ENCODE data around the gene AGPAT4. TPM values are rescaled to one million over a fixed set of nuclear protein-coding genes. Genes with fewer than 3 reads are reported as not detected.
"Not testable (repeated sequence)": the region's sequence is repeated elsewhere in the genome, so short reads cannot be mapped to it uniquely, and the experiment has no call there.

AGPAT4 gene
- total RNA-seq, 1 donor: 3.3 TPM

- H3K4me1 ChIP-seq (ENCODE audit: insufficient read depth, low read length): peaks cover 40% of the 10 kb centered on the region
- H3K9me3 ChIP-seq (ENCODE audit: low read depth, low read length): no peaks in the 10 kb centered on the region
- H3K4me3 ChIP-seq (ENCODE audit: low read length): no peak overlapping the region
- no peaks in the 10 kb centered on the region for H3K27me3 ChIP-seq (ENCODE audit: insufficient read depth, low read length)
Measured at GRCh38 chr6:161230339-161230738, 43.5 kb downstream of the AGPAT4 start.

GRCh38 chr6:161228921-161229591, 44.8 kb downstream of the AGPAT4 start:
- Histone ChIP-seq H3K4me1 (ENCODE audit: insufficient read depth, low read length) (peaks cover 40% of the 10 kb centered on the region), H3K9me3 (ENCODE audit: low read depth, low read length) (no peaks in the 10 kb centered on the region), H3K27me3 (ENCODE audit: insufficient read depth, low read length) (no peaks in the 10 kb centered on the region), H3K4me3 (ENCODE audit: low read length) (no peak overlapping the region)

- Histone ChIP-seq H3K4me3 (ENCODE audit: low read length) (no peak overlapping the region), H3K4me1 (ENCODE audit: insufficient read depth, low read length) (peaks cover 40% of the 10 kb centered on the region), H3K27me3 (ENCODE audit: insufficient read depth, low read length) (no peaks in the 10 kb centered on the region)
Measured at GRCh38 chr6:161228096-161228495, 45.8 kb downstream of the AGPAT4 start.

GRCh38 chr6:161227004-161227960, 46.6 kb downstream of the AGPAT4 start:
- Histone ChIP-seq H3K27me3 (ENCODE audit: insufficient read depth, low read length) (no peaks in the 10 kb centered on the region), H3K4me1 (ENCODE audit: insufficient read depth, low read length) (peaks cover 40% of the 10 kb centered on the region), H3K9me3 (ENCODE audit: low read depth, low read length) (no peaks in the 10 kb centered on the region), H3K4me3 (ENCODE audit: low read length) (no peak overlapping the region)

More at GRCh38 chr6:161228096-161228495, 45.8 kb downstream of the AGPAT4 start:
- H3K9me3 ChIP-seq (ENCODE audit: low read depth, low read length): no peaks in the 10 kb centered on the region

- peaks cover 40% of the 10 kb centered on the region for H3K4me1 ChIP-seq (ENCODE audit: insufficient read depth, low read length)
- H3K4me3 ChIP-seq (ENCODE audit: low read length): no peak overlapping the region
- no peaks in the 10 kb centered on the region for H3K9me3 ChIP-seq (ENCODE audit: low read depth, low read length)
- H3K27me3 ChIP-seq (ENCODE audit: insufficient read depth, low read length): no peaks in the 10 kb centered on the region
Measured at GRCh38 chr6:161226009-161226964, 47.6 kb downstream of the AGPAT4 start.

- Histone ChIP-seq H3K4me1 (ENCODE audit: insufficient read depth, low read length) (peaks cover 40% of the 10 kb centered on the region), H3K4me3 (ENCODE audit: low read length) (no peak overlapping the region), H3K27me3 (ENCODE audit: insufficient read depth, low read length) (no peaks in the 10 kb centered on the region), H3K9me3 (ENCODE audit: low read depth, low read length) (no peaks in the 10 kb centered on the region)
Measured at GRCh38 chr6:161225681-161226008, 48.2 kb downstream of the AGPAT4 start.

GRCh38 chr6:161224951-161225680, 48.7 kb downstream of the AGPAT4 start:
- H3K27me3 ChIP-seq (ENCODE audit: insufficient read depth, low read length); H3K4me3 ChIP-seq (ENCODE audit: low read length); H3K9me3 ChIP-seq (ENCODE audit: low read depth, low read length): not testable (repeated sequence)
- H3K4me1 ChIP-seq (ENCODE audit: insufficient read depth, low read length): peaks cover 40% of the 10 kb centered on the region

GRCh38 chr6:161223646-161224045, 50.2 kb downstream of the AGPAT4 start:
- no peak overlapping the region for H3K4me3 ChIP-seq (ENCODE audit: low read length)
- H3K27me3 ChIP-seq (ENCODE audit: insufficient read depth, low read length): no peaks in the 10 kb centered on the region
- peaks cover 33% of the 10 kb centered on the region for H3K4me1 ChIP-seq (ENCODE audit: insufficient read depth, low read length)
- no peaks in the 10 kb centered on the region for H3K9me3 ChIP-seq (ENCODE audit: low read depth, low read length)

- Histone ChIP-seq H3K9me3 (ENCODE audit: low read depth, low read length) (no peaks in the 10 kb centered on the region), H3K4me1 (ENCODE audit: insufficient read depth, low read length) (peaks cover 24% of the 10 kb centered on the region), H3K4me3 (ENCODE audit: low read length) (no peak overlapping the region), H3K27me3 (ENCODE audit: insufficient read depth, low read length) (no peaks in the 10 kb centered on the region)
Measured at GRCh38 chr6:161222706-161223234, 51.1 kb downstream of the AGPAT4 start.

GRCh38 chr6:161220346-161220745, 53.5 kb downstream of the AGPAT4 start:
- Histone ChIP-seq H3K4me3 (ENCODE audit: low read length) (no peak overlapping the region), H3K9me3 (ENCODE audit: low read depth, low read length) (no peaks in the 10 kb centered on the region), H3K4me1 (ENCODE audit: insufficient read depth, low read length) (peaks cover under 1% of the 10 kb centered on the region), H3K27me3 (ENCODE audit: insufficient read depth, low read length) (no peaks in the 10 kb centered on the region)

GRCh38 chr6:161219680-161220079, 54.2 kb downstream of the AGPAT4 start:
- no peak overlapping the region for H3K4me3 ChIP-seq (ENCODE audit: low read length)
- no peaks in the 10 kb centered on the region for H3K9me3 ChIP-seq (ENCODE audit: low read depth, low read length)
- no peaks in the 10 kb centered on the region for H3K27me3 ChIP-seq (ENCODE audit: insufficient read depth, low read length)
- no peaks in the 10 kb centered on the region for H3K4me1 ChIP-seq (ENCODE audit: insufficient read depth, low read length)

- Histone ChIP-seq H3K27me3 (ENCODE audit: insufficient read depth, low read length) (no peaks in the 10 kb centered on the region), H3K9me3 (ENCODE audit: low read depth, low read length) (no peaks in the 10 kb centered on the region), H3K4me3 (ENCODE audit: low read length) (no peak overlapping the region), H3K4me1 (ENCODE audit: insufficient read depth, low read length) (no peaks in the 10 kb centered on the region)
Measured at GRCh38 chr6:161218222-161218621, 55.6 kb downstream of the AGPAT4 start.

- no peaks in the 10 kb centered on the region for H3K9me3 ChIP-seq (ENCODE audit: low read depth, low read length)
- no peak overlapping the region for H3K4me3 ChIP-seq (ENCODE audit: low read length)
- no peaks in the 10 kb centered on the region for H3K4me1 ChIP-seq (ENCODE audit: insufficient read depth, low read length)
- no peaks in the 10 kb centered on the region for H3K27me3 ChIP-seq (ENCODE audit: insufficient read depth, low read length)
Measured at GRCh38 chr6:161217628-161218027, 56.2 kb downstream of the AGPAT4 start.

GRCh38 chr6:161216616-161217205, 57.1 kb downstream of the AGPAT4 start:
- H3K9me3 ChIP-seq (ENCODE audit: low read depth, low read length): peaks cover 2% of the 10 kb centered on the region
- H3K4me1 ChIP-seq (ENCODE audit: insufficient read depth, low read length): no peaks in the 10 kb centered on the region
- H3K4me3 ChIP-seq (ENCODE audit: low read length): no peak overlapping the region
- H3K27me3 ChIP-seq (ENCODE audit: insufficient read depth, low read length): no peaks in the 10 kb centered on the region
